A172 (cell line): ENCODE data around the gene DOLPP1. TPM values are rescaled to one million over a fixed set of nuclear protein-coding genes. Genes with fewer than 3 reads are reported as not detected.

ENCODE experiments used
- DNase-seq: peaks from one replicate; pipeline ENCODE4 v3.0.0-alpha.2; 2015; ENCODE audit warnings: low spot score
- total RNA-seq: library from RNA; depleted of rRNA; stranded (reverse); fragments of >200 nt; shearing (Covaris generic); gene quantifications from 2 replicates; pipeline ENCODE4 v1.2.3, GENCODE V29; 2014

DOLPP1 gene
- total RNA-seq, 1 experiment from 2014 or later: 20.4 TPM

DNA sequence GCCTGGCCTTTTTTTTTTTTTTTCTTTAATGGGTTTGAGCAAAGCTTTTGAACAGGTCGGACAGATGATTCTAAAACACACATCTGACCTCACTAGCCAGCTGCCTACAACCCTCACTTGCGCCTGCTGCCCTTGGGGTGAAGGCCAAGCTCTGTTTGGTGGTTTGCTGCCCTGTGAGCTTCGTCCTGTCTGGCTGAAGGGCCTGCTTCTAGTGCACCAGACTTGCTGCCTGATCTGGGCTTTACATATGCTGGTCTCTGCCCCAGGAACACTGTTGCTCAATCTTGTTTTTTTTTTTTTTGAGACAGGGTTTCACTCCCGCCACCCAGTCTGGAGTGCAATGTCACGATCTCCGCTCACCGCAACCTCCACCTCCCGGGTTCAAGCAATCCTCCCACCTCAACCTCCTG, 16.4 kb upstream of the DOLPP1 start:
- no peak for DNase-seq

- DNase-seq: no peak
Measured at GRCh38 chr9:129068110-129068509, 12.8 kb upstream of the DOLPP1 start.

DNA sequence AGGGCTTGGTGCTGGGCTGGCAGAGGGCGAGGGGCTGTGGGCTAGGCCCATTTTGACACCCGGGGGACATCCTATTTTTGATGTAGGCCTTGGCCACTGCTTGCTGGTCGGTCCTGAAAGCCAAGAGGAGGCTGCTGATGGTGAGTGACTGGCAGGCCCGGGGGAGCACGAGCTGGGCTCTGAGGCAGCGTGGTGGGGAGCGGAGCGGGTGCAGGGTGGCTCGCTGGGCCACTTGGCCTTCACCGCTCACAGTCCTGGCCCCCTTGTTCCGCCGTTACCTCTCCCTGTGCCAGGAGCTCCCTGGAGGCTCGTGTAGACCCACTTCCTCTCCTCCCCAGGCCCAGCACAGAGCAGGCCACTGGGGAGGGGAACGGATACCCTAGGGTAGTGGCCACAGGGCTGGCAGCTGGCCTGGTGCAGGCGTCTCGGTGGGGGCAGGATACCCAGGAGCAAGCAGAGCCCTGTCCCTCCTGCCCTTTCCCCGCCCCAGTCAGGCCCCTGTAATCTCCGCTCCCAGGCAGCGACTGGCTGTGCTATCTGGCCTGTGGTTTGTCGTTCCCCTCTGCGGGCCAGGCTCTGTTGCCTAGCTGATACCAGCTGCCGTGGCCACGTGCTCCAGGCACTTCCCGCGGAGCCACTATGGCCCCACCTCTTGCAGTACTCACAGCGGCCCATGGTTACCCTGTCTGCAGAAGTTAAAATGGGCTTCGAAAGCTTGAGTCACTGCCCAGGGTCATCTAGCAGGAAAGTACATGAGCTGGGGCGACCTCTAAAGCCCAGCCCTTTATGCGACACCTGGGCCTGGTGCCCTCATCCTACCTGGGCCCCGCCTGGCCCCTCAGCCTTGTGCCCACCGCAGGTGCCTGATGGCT, 11.7 kb upstream of the DOLPP1 start:
- no peak for DNase-seq

- no peak for DNase-seq
Measured at GRCh38 chr9:129069862-129070641, 10.9 kb upstream of the DOLPP1 start.

DNA sequence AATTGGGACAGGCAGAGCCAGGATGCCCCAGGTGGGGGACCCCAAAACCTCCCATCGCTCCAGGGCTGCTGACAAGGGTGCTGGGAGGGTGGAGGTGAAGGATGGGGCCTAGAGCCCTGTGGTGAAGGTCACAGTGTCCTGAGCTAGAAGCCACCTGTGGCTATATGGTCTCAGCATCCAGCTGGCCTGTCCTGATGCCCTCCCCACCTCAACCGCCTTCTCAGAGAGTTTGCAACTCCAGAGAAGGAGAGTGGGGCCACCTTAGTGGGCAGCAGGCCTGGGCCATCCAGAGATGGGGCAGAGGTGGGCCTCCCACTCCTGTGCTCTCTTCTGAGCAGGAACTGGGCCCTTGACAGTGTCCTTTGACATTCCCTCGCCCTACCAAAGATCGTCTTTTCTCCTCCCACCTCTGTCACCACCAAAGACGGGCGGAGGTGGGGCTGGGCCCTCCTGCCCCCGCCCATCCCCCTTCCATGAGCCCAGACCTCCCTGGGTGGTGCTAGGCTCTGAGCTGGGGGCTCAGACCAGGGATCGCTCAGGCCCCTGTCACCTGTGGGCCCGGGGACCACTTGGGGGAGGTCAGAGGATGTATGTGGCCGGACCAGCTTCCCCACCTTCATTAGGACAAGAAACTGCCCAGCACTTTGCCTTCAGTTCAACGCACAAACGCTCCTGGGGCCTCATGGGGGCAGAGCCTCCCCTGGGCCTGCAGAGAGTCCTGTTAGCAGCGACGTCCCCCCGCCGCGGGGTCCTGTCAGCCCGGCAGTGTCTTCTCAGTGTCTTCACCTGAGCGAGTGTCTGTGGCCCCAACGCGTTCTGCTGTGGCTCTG, 10.0 kb upstream of the DOLPP1 start:
- DNase-seq: no peak

GRCh38 chr9:129071526-129072126, 9.3 kb upstream of the DOLPP1 start:
- no peak for DNase-seq

GRCh38 chr9:129072171-129072570, 8.7 kb upstream of the DOLPP1 start:
- no peak for DNase-seq

DNA sequence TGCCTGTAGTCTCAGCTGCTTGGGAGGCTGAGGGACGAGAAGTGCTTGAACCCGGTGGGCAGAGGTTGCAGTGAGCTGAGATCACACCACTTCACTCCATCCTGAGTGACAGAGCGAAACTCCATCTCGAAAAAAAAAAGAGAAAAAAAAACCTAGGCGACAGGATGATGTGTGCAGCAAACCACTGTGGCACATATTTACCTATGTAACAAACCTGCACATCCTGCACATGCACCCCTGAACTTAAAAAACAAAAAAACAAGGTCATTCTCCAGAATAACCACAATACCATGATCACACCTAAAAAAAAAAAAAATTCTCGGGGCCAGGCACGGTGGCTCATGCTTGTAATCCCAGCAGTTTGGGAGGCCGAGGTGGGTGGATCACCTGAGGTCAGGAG, 7.5 kb upstream of the DOLPP1 start:
- no peak for DNase-seq

DNA sequence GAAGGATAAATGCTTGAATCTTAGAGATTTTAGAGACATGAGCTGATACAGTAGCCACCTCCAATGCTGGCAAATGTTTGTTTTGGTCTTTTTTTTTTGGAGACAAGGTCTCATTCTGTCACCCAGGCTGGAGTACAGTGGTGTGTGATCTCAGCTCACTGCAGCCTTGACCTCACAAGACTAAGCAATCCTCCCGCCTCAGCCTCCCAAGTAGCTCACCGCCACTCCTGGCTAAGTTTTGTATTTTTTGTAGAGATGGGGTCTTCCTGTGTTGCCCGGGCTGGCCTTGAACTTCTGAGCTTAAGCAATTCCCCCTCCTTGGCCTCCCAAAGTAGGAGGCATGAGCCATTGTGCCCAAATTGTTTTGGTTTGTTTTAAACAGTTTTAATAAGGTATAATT, 6.8 kb upstream of the DOLPP1 start:
- DNase-seq: no peak

- no peak for DNase-seq
Measured at GRCh38 chr9:129075996-129076639, 4.8 kb upstream of the DOLPP1 start.

DNA sequence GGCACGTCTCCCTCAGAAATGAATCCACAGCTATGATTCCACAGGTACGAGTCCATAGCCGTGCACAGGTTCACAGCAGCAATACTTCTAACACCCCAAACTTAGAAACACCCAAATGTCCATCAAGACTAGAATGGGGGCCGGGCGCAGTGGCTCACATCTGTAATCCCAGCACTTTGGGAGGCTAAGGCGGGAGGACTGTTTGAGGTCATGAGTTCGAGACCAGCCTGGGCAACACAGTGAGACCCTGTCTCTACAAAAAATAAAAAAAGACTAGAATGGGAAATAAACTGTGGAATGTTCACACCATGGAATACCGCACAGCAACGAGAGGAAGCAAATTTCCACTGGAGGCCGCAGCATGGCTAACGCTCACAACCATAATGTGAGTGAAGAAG, 4.3 kb upstream of the DOLPP1 start:
- no peak for DNase-seq

GRCh38 chr9:129077236-129077635, 3.7 kb upstream of the DOLPP1 start:
- DNase-seq: no peak

DNA sequence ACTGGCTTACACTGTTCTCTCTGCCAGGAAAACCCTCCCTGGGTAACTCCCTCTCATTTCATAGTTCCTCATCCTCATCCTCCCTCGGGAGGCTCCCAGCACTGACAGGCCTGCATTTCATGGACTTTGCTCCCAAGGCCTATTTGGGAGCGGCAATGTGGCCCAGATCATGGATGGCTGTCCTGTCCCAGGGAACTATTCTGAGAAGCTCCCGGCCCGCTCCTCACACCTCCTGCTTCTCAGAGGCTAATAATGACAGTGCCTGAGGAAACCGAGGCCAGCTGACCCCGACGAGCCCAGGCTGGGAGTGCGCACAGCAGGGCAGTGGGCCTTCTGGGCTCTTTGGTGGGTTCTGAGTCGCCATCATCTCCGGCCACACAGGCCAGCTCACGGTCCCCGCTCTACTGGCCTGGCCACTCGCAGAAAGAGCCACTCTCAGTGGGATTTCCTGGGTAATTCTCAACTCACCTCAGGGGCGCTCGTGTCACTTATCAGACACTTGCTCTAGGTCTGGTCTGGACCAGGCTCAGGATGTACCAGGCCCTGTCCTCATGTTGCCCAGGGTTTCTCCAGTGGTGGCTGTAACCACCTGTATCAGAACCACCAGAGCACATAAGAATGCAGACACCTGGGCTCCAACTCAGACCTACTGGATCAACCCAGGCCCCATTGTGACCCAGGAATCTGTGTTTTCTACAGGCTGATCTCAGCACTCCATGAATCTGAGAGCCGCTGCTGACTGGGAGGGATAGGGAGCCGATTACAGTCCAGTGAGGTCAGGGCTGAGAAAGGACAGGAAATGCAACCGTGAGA, 2.0 kb upstream of the DOLPP1 start:
- no peak for DNase-seq

GRCh38 chr9:129079829-129080228, 1.1 kb upstream of the DOLPP1 start:
- DNase-seq: no peak

DNA sequence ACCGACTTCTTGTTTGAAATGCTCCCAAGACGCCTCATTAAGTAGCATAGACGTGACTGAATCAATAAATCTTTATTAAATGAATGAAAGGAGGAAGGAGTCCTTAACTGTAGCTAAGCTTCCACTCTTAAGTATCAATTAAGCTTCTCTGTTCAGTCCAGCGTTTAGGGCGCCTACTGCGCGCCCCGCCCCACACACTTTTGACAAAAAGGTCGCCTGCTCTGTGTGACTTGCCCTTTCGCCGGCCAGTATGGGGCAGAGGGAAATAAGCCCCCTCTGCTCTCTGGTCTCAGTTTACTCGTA, 662 bp upstream of the DOLPP1 start:
- DNase-seq: no peak

DNA sequence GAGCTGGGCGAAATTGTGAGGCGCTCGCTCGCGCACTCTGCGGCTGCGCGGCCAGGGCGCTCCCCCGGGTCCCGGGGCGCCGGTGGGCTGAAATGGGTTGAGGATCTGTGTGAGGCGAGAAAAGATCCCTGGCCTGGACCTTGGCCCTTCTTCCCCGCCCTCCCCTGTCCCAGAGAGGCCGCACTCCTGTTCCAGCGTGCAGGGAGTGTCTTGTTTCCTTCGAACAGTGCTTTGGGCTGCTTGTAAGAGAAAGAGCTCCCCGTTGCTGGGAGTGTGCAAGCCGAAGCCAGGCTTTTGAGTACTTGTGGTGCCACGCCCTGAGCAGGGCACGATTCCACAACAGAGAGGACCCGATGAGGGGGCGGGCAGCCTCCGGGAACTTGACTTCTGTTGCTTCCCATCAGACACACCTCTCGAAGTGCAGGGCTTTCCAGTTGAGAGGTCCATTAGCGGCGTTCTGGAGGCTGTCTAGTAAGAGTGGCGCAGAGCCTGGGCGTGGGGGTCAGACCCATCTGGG, 535 bp downstream of the DOLPP1 start:
- DNase-seq: no peak

DNA sequence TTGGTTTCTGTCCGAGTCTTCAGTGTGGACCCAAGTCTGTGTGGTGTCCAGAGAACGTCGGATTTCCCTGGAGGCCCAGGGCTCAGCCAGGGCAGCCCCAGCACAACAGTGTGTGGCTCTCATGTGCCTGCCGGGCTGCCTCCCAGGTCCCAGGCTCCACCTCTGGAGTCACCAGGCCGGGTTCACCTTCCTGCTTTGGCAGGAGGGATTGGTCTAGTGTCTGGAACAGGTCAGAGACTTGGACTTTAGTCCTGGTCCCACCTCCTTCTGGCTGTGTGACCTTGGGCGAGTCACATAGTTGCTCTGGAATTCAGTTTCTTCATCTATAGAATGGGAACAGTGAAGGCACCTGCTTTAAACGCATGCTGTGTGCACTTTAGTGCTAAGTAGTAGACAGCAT, 3.2 kb downstream of the DOLPP1 start:
- no peak for DNase-seq

DNA sequence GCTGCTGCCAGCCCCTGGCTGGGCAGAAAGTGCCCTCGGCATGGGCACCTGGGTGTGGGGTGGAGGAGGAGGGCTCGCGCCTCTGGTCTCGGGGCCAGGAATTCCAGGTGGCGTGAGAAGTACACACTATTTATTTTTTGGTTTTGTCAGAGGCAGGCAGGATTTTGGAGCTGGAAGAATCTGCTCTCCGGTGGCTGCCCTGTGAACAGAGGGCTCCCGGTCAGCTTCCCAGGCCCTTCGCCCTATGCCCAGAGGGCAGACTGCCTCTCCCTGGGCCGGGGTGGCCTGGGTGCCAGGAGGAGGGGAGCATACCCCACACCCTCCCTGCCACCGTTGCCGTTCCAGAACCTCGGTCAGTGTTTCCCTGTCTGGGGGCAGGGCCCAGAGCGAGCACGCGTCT, 8.3 kb downstream of the DOLPP1 start:
- DNase-seq: no peak

- no peak for DNase-seq
Measured at GRCh38 chr9:129093602-129094386, 12.9 kb downstream of the DOLPP1 start.
